Coronary artery (tissue), 2 donors: ENCODE data around the gene LHPP.
A peak's percentile ranks its signal among the peaks of the same experiment; 100 is the strongest.

ENCODE experiments used
- DNase-seq: peaks from one replicate; pipeline ENCODE4 v3.0.0-alpha.2; 2017; ENCODE audit warnings: low spot score
- H3K27ac ChIP-seq, 2 donors: fragments of 200-600 bp; sonication (generic); one replicate each; pipeline ENCODE4 v1.5.1; 2016 to 2019
- H3K4me3 ChIP-seq: fragments of 200-600 bp; sonication (generic); 2 replicates; pipeline ENCODE4 v1.5.1; 2016; ENCODE audit warnings: mild to moderate bottlenecking, moderate library complexity
- TF ChIP-seq, protein P1 (sequence below): fragments of 200-600 bp; sonication (generic); IDR thresholded peaks from one replicate; pipeline ENCODE4 v1.5.1; 2019; ENCODE audit warnings: antibody characterized with exemption

LHPP gene

GRCh38 chr10:124455441-124455840 lies 6.2 kb upstream of the LHPP start:
- no peak for DNase-seq
- Histone ChIP-seq H3K27ac (no peak overlapping the region), H3K4me3 (no peak overlapping the region)
- TF ChIP-seq, protein P1, sequence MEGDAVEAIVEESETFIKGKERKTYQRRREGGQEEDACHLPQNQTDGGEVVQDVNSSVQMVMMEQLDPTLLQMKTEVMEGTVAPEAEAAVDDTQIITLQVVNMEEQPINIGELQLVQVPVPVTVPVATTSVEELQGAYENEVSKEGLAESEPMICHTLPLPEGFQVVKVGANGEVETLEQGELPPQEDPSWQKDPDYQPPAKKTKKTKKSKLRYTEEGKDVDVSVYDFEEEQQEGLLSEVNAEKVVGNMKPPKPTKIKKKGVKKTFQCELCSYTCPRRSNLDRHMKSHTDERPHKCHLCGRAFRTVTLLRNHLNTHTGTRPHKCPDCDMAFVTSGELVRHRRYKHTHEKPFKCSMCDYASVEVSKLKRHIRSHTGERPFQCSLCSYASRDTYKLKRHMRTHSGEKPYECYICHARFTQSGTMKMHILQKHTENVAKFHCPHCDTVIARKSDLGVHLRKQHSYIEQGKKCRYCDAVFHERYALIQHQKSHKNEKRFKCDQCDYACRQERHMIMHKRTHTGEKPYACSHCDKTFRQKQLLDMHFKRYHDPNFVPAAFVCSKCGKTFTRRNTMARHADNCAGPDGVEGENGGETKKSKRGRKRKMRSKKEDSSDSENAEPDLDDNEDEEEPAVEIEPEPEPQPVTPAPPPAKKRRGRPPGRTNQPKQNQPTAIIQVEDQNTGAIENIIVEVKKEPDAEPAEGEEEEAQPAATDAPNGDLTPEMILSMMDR = no peak

DNA sequence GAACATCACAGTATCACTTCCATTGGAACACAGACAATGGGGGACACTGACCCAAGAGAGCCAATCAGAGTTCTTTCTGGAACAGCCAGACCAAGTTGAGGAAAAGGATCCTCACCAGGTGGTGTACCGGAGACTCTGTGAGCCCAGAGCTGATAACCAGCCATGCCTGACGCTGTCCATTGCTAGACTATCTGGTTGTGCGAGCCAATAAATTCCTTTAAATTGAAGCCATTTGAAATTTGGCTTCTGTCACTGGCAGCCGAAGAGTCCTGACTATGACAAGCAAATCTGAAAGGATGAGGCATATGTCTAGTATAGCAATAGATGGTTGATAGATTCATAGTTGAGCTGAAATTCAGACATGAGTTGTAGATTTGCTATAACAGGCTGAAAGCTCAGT lies 3.1 kb upstream of the LHPP start:
- TF ChIP-seq, protein P1 = no peak
- no peak for DNase-seq
- Histone ChIP-seq H3K4me3 (no peak overlapping the region), H3K27ac (no peak overlapping the region)

DNA sequence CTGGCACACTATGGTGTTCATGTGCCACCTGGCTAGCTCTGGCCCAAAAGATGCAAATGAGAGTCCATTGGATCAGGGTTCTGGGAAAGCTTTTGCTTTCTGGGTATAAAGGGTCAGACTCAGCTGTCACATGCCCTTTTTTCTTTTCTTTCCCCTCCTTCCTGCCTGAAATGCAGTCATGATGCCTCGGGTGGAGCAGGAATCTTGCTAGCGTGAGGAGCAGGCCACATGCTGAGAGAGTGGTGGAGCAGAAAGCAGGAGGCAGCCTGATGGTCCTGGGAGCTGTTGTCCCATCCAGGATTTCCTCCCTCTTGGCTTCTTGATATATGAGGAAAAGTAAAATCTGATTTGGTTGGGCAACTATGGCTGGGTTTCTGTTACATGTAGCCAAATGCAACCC lies 2.7 kb upstream of the LHPP start:
- no peak overlapping the region for H3K4me3 ChIP-seq
- H3K27ac ChIP-seq = no peak overlapping the region
- no peak for DNase-seq
- TF ChIP-seq, protein P1 = no peak

- Histone ChIP-seq H3K4me3 (no peak overlapping the region), H3K27ac (no peak overlapping the region)
- TF ChIP-seq, protein P1 = no peak
- no peak for DNase-seq
Measured at GRCh38 chr10:124459395-124459794, 2.2 kb upstream of the LHPP start.

- TF ChIP-seq, protein P1 = no peak
- no peak overlapping the region for H3K27ac ChIP-seq
- no peak overlapping the region for H3K4me3 ChIP-seq
- DNase-seq = no peak
Measured at GRCh38 chr10:124460144-124460543, 1.5 kb upstream of the LHPP start.

DNA sequence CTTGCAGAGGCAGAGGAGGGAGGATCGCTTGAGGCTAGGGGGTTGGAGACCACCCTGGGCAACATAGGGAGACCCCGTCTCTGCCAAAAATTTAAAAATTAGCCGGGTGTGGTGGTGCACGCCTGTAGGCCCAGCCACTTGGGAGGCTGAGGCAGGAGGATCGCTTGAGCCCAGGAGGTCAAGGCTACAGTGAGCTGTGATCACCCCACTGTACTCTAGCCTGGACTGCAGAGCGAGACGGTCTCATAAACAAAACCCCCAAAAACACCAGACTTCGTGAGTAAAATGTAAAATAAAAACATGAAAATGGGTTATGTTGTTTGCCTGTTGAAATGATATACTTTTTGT lies 699 bp downstream of the LHPP start:
- TF ChIP-seq, protein P1 = no peak
- Histone ChIP-seq H3K4me3 (peak overlapping the region; percentile 84), H3K27ac (peak overlapping the region in 1 of 2 donors; percentile 93)
- DNase-seq = no peak

- Histone ChIP-seq H3K27ac (no peak overlapping the region), H3K4me3 (no peak overlapping the region)
- DNase-seq = no peak
- TF ChIP-seq, protein P1 = no peak
Measured at GRCh38 chr10:124464028-124464965, 2.7 kb downstream of the LHPP start.
